HL-60 (cell line): Measurements from ENCODE around the gene MATN3.

Experiments
- DNase-seq, 2 experiments: peaks; one replicate each; pipeline ENCODE4 v3.0.0-alpha.2; 2010 to 2020; ENCODE audit warnings: low read depth in 1 of 2, low spot score in 1 of 2
- H3K27ac ChIP-seq: fragments of 250-450 bp; sonication (Bioruptor Pico); replicated peaks from 2 replicates; pipeline ENCODE4 v1.5.1; 2020; ENCODE audit warnings: mild to moderate bottlenecking, moderate library complexity
- H3K27me3 ChIP-seq: fragments of 250-450 bp; sonication (Bioruptor Pico); 2 replicates; pipeline ENCODE4 v1.5.1; 2021; ENCODE audit warnings: mild to moderate bottlenecking, moderate library complexity; ENCODE audit not compliant: insufficient read depth, poor library complexity, severe bottlenecking
- H3K4me3 ChIP-seq: replicated peaks from 2 replicates; pipeline ENCODE4 v1.5.1; 2011; ENCODE audit warnings: mild to moderate bottlenecking, control low read depth, low read length; ENCODE audit not compliant: insufficient read depth
- GABPA ChIP-seq: IDR thresholded peaks from 2 replicates; pipeline ENCODE4 v1.6.1; 2012; ENCODE audit warnings: low read depth
- POLR2AphosphoS5 ChIP-seq: IDR thresholded peaks from 2 replicates; pipeline ENCODE4 v1.6.1; 2012; ENCODE audit warnings: low read depth
- SPI1 ChIP-seq: IDR thresholded peaks from 2 replicates; pipeline ENCODE4 v1.6.1; 2012; ENCODE audit warnings: low read depth, mild to moderate bottlenecking, borderline replicate concordance
- TF ChIP-seq, protein P1 (sequence below): IDR thresholded peaks from 2 replicates; pipeline ENCODE4 v1.6.1; 2012; ENCODE audit warnings: low read depth; ENCODE audit not compliant: insufficient replicate concordance
- TF ChIP-seq, protein P2 (sequence below): IDR thresholded peaks from one replicate; pipeline ENCODE4 v1.5.1; 2011; ENCODE audit warnings: low read length, control low read depth, inconsistent platforms; ENCODE audit not compliant: insufficient read depth

Gene MATN3

DNA sequence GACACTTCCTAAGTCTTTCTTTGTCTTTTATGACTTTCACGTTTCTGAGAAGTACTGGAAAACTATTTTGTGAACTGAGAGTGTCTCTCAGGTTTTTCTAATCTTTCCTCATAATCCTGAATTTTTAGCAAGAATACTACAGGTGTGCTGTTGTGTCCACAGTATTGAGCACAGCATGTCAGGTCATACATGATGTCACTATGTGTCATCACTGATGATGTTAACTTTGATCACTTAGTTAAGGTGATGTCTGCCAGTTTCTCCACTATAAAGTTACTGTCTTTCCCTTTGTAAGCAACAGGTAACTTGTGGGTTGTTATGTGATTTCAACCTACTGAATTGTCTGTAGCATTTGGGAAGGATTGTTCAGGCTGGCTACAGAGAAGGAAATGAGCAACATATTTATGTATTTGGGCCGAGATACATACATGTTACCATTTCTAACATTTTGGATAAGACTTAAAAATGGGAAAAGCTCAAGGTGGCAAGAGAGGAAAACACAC lies 11.1 kb downstream of the MATN3 start:
- no peak for DNase-seq
- Histone ChIP-seq H3K27me3 (peaks cover 2% of the 10 kb centered on the region), H3K4me3 (no peak overlapping the region), H3K27ac (no peak overlapping the region)
- no peak for TF ChIP-seq SPI1
- TF ChIP-seq POLR2AphosphoS5 = no peak

DNA sequence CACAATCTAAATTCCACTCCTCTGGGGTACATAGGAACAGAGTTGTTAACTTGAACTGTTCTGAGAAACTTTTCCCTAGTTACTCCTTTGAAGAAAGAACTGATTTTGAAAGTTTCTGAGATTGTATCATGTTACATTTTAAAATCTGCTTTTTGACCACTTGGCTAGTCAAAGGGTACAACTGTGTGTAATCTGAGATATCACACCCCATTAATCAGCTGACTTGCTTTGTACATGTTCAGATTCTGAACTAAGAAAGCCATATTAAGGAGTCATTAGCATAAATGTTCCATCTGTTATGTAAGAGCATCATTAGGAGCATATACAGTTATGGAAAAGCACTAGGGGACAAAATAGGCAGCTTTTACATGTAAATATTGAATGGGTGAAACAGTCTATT lies 18.7 kb downstream of the MATN3 start:
- DNase-seq = no peak
- TF ChIP-seq, protein P1, sequence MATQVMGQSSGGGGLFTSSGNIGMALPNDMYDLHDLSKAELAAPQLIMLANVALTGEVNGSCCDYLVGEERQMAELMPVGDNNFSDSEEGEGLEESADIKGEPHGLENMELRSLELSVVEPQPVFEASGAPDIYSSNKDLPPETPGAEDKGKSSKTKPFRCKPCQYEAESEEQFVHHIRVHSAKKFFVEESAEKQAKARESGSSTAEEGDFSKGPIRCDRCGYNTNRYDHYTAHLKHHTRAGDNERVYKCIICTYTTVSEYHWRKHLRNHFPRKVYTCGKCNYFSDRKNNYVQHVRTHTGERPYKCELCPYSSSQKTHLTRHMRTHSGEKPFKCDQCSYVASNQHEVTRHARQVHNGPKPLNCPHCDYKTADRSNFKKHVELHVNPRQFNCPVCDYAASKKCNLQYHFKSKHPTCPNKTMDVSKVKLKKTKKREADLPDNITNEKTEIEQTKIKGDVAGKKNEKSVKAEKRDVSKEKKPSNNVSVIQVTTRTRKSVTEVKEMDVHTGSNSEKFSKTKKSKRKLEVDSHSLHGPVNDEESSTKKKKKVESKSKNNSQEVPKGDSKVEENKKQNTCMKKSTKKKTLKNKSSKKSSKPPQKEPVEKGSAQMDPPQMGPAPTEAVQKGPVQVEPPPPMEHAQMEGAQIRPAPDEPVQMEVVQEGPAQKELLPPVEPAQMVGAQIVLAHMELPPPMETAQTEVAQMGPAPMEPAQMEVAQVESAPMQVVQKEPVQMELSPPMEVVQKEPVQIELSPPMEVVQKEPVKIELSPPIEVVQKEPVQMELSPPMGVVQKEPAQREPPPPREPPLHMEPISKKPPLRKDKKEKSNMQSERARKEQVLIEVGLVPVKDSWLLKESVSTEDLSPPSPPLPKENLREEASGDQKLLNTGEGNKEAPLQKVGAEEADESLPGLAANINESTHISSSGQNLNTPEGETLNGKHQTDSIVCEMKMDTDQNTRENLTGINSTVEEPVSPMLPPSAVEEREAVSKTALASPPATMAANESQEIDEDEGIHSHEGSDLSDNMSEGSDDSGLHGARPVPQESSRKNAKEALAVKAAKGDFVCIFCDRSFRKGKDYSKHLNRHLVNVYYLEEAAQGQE = no peak
- TF ChIP-seq, protein P2, sequence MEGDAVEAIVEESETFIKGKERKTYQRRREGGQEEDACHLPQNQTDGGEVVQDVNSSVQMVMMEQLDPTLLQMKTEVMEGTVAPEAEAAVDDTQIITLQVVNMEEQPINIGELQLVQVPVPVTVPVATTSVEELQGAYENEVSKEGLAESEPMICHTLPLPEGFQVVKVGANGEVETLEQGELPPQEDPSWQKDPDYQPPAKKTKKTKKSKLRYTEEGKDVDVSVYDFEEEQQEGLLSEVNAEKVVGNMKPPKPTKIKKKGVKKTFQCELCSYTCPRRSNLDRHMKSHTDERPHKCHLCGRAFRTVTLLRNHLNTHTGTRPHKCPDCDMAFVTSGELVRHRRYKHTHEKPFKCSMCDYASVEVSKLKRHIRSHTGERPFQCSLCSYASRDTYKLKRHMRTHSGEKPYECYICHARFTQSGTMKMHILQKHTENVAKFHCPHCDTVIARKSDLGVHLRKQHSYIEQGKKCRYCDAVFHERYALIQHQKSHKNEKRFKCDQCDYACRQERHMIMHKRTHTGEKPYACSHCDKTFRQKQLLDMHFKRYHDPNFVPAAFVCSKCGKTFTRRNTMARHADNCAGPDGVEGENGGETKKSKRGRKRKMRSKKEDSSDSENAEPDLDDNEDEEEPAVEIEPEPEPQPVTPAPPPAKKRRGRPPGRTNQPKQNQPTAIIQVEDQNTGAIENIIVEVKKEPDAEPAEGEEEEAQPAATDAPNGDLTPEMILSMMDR = no peak
- no peak for TF ChIP-seq GABPA
- TF ChIP-seq POLR2AphosphoS5 = no peak
- no peak for TF ChIP-seq SPI1
- no peak overlapping the region for H3K27ac ChIP-seq
- no peak overlapping the region for H3K4me3 ChIP-seq
- peaks cover 10% of the 10 kb centered on the region for H3K27me3 ChIP-seq

DNA sequence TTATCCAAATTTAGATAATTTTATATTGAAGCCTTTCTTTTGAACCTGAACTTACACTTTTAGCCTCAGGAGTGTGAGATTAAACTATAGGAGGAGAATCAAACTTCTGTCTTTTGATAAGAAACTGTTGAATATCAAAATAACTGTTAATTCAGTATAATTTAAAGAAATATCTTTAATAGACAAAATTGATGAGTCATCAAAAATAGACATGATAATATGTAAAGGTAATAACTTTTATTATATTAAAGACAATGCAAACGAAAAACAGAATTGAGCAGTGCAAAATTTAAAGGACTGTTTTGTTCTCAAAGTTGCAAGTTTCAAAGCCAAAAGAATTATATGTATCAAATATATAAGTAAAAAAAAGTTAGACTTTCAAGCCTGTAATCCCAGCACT lies 20.6 kb downstream of the MATN3 start:
- DNase-seq = no peak
- no peak overlapping the region for H3K4me3 ChIP-seq
- peaks cover 10% of the 10 kb centered on the region for H3K27me3 ChIP-seq
- TF ChIP-seq, protein P2 = no peak
- TF ChIP-seq POLR2AphosphoS5 (no peak), GABPA (no peak), SPI1 (no peak)
- TF ChIP-seq, protein P1 = no peak
- H3K27ac ChIP-seq = no peak overlapping the region

DNA sequence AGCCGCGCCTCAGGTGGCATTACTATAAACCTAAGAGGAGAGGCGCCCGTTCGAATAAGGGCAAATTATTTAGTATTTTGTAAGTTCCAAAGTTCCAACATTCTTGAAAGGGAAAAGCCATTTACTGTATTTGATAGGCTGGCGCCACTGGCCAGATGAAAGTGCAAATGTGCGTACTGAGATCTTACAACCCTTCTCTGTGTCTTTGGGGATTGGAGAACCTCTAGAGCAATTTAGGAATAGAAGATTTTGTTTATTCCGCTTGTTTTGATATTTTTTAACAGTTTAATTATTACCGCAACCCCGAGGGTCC lies 22.1 kb downstream of the MATN3 start:
- H3K4me3 ChIP-seq = peak overlapping the region; percentile 99
- DNase-seq = no peak
- H3K27ac ChIP-seq = peak overlapping the region; percentile 59; the same call in 1 of the 2 replicates
- H3K27me3 ChIP-seq = peaks cover 7% of the 10 kb centered on the region
- TF ChIP-seq, protein P1 = no peak
- TF ChIP-seq, protein P2 = no peak
- TF ChIP-seq GABPA (no peak), SPI1 (no peak), POLR2AphosphoS5 (no peak)
